GM18951 (cell line): ENCODE data around the gene ERO1B.

Source experiments
- POLR2A ChIP-seq: IDR thresholded peaks from 4 replicates; pipeline ENCODE4 v1.6.1; 2011; ENCODE audit warnings: mild to moderate bottlenecking; ENCODE audit not compliant: insufficient read length, insufficient read depth; ENCODE audit errors: extremely low read depth
- in situ Hi-C: fragments of 300-500 bp; cut with MboI; formaldehyde crosslinking; loops from one replicate; pipeline ENCODE4 v1.12.0; 2022; ENCODE audit warnings: low sequenced_read_pairs, mixed read lengths, inconsistent platforms; ENCODE audit not compliant: unreplicated experiment

ERO1B gene

GRCh38 chr1:236313427-236313826 is 31.7 kb upstream of the ERO1B start:
- TF ChIP-seq POLR2A = no peak
- in situ Hi-C loops = no loop called here

GRCh38 chr1:236311040-236311439 is 29.3 kb upstream of the ERO1B start:
- in situ Hi-C loops = no loop called here

GRCh38 chr1:236308827-236309226 is 27.1 kb upstream of the ERO1B start:
- in situ Hi-C loops = no loop called here

More at GRCh38 chr1:236311040-236311439, 29.3 kb upstream of the ERO1B start:
- no peak for TF ChIP-seq POLR2A

GRCh38 chr1:236307435-236307834 is 25.7 kb upstream of the ERO1B start:
- in situ Hi-C loops = no loop called here
- no peak for TF ChIP-seq POLR2A

More at GRCh38 chr1:236308827-236309226, 27.1 kb upstream of the ERO1B start:
- TF ChIP-seq POLR2A = no peak

- in situ Hi-C loops = no loop called here
Observed at GRCh38 chr1:236304682-236305081, 22.9 kb upstream of the ERO1B start.

GRCh38 chr1:236303675-236304074 is 21.9 kb upstream of the ERO1B start:
- no peak for TF ChIP-seq POLR2A
- in situ Hi-C loops = no loop called here

More at GRCh38 chr1:236304682-236305081, 22.9 kb upstream of the ERO1B start:
- no peak for TF ChIP-seq POLR2A

GRCh38 chr1:236302941-236303340 is 21.2 kb upstream of the ERO1B start:
- TF ChIP-seq POLR2A = no peak
- in situ Hi-C loops = no loop called here

GRCh38 chr1:236301958-236302335 is 20.2 kb upstream of the ERO1B start:
- in situ Hi-C loops = no loop called here
- no peak for TF ChIP-seq POLR2A

GRCh38 chr1:236301080-236301957 is 19.6 kb upstream of the ERO1B start:
- in situ Hi-C loops = no loop called here
- no peak for TF ChIP-seq POLR2A

- TF ChIP-seq POLR2A = no peak
- in situ Hi-C loops = no loop called here
Observed at GRCh38 chr1:236297161-236297560, 15.4 kb upstream of the ERO1B start.

- in situ Hi-C loops = no loop called here
- no peak for TF ChIP-seq POLR2A
Observed at GRCh38 chr1:236292425-236292824, 10.7 kb upstream of the ERO1B start.

- in situ Hi-C loops = loop anchor here (10.0 kb wide), 1 partner anchor 155 kb away; no protein-coding TSS in a partner anchor
Observed at GRCh38 chr1:236289492-236290131, 7.9 kb upstream of the ERO1B start.

GRCh38 chr1:236288620-236288976 is 6.8 kb upstream of the ERO1B start:
- TF ChIP-seq POLR2A = no peak
- in situ Hi-C loops = loop anchor here (10.0 kb wide), 1 partner anchor 154 kb away; no protein-coding TSS in a partner anchor

More at GRCh38 chr1:236289492-236290131, 7.9 kb upstream of the ERO1B start:
- no peak for TF ChIP-seq POLR2A
